ENCODE measurements around the gene GPATCH1. TPM values are rescaled to one million over a fixed set of nuclear protein-coding genes. Genes with fewer than 3 reads are reported as not detected.

GPATCH1 gene
- polyA plus RNA-seq, 1 donor from 2014 or later, result 11.5 TPM

DNA sequence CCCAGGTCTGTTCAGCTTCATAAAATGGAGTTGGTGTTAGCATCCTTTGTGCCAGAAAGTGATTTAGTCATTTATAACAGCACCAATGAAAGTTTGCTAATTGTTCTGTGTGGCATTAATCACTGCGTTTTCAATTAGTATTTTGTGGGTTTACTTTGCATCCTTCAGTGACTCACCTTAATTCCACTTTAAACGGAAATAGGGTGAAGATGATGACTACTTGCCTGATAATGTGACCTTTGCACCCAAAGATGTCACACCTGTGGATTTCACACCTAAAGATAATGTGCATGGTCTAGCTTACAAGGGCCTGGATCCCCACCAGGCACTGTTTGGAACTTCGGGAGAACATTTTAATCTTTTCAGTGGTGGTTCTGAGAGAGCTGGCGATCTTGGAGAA is 15.0 kb downstream of the GPATCH1 start:
- Histone ChIP-seq H3K9me3 (ENCODE audit: low read length) (no peaks in the 10 kb centered on the region), H3K27me3 (ENCODE audit: insufficient read depth, low read depth, low read length) (no peaks in the 10 kb centered on the region), H3K9me2 (ENCODE audit: insufficient read depth, low read length) (no peaks in the 10 kb centered on the region), H3K4me2 (ENCODE audit: low read length) (no peak overlapping the region), H3K4me3 (ENCODE audit: low read length) (no peak overlapping the region), H3K79me2 (replicated peaks; ENCODE audit: insufficient read depth, low read length) (no peaks in the 10 kb centered on the region), H4K20me1 (ENCODE audit: insufficient read depth) (no peaks in the 10 kb centered on the region), H3K9ac (ENCODE audit: low read length) (no peak overlapping the region), H3K36me3 (ENCODE audit: insufficient read depth, low read length) (peaks cover 4% of the 10 kb centered on the region), H3K27ac (ENCODE audit: low read length) (no peak overlapping the region), H2AFZ (ENCODE audit: low read depth, low read length) (no peak overlapping the region), H3F3A (ENCODE audit: insufficient read depth, low read length, poor library complexity, severe bottlenecking) (no peaks in the 10 kb centered on the region)
- TF ChIP-seq, protein P1, sequence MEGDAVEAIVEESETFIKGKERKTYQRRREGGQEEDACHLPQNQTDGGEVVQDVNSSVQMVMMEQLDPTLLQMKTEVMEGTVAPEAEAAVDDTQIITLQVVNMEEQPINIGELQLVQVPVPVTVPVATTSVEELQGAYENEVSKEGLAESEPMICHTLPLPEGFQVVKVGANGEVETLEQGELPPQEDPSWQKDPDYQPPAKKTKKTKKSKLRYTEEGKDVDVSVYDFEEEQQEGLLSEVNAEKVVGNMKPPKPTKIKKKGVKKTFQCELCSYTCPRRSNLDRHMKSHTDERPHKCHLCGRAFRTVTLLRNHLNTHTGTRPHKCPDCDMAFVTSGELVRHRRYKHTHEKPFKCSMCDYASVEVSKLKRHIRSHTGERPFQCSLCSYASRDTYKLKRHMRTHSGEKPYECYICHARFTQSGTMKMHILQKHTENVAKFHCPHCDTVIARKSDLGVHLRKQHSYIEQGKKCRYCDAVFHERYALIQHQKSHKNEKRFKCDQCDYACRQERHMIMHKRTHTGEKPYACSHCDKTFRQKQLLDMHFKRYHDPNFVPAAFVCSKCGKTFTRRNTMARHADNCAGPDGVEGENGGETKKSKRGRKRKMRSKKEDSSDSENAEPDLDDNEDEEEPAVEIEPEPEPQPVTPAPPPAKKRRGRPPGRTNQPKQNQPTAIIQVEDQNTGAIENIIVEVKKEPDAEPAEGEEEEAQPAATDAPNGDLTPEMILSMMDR (IDR thresholded peaks at IDR 0.05; ENCODE audit: poor library complexity, severe bottlenecking), result no peak
- TF ChIP-seq SMC3 (conservative IDR thresholded peaks at IDR 0.05; ENCODE audit: poor library complexity), result no peak
- TF ChIP-seq RAD21 (conservative IDR thresholded peaks at IDR 0.05), result no peak
- no peak for TF ChIP-seq EP300 (conservative IDR thresholded peaks at IDR 0.05; ENCODE audit: poor library complexity, severe bottlenecking)
- TF ChIP-seq, protein P2, sequence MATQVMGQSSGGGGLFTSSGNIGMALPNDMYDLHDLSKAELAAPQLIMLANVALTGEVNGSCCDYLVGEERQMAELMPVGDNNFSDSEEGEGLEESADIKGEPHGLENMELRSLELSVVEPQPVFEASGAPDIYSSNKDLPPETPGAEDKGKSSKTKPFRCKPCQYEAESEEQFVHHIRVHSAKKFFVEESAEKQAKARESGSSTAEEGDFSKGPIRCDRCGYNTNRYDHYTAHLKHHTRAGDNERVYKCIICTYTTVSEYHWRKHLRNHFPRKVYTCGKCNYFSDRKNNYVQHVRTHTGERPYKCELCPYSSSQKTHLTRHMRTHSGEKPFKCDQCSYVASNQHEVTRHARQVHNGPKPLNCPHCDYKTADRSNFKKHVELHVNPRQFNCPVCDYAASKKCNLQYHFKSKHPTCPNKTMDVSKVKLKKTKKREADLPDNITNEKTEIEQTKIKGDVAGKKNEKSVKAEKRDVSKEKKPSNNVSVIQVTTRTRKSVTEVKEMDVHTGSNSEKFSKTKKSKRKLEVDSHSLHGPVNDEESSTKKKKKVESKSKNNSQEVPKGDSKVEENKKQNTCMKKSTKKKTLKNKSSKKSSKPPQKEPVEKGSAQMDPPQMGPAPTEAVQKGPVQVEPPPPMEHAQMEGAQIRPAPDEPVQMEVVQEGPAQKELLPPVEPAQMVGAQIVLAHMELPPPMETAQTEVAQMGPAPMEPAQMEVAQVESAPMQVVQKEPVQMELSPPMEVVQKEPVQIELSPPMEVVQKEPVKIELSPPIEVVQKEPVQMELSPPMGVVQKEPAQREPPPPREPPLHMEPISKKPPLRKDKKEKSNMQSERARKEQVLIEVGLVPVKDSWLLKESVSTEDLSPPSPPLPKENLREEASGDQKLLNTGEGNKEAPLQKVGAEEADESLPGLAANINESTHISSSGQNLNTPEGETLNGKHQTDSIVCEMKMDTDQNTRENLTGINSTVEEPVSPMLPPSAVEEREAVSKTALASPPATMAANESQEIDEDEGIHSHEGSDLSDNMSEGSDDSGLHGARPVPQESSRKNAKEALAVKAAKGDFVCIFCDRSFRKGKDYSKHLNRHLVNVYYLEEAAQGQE (IDR thresholded peaks at IDR 0.05; ENCODE audit: borderline replicate concordance), result no peak
- TF ChIP-seq TAF1 (IDR thresholded peaks at IDR 0.05; ENCODE audit: low read depth), result no peak
- TF ChIP-seq POLR2AphosphoS5 (IDR thresholded peaks at IDR 0.05), result no peak
- TF ChIP-seq MXI1 (conservative IDR thresholded peaks at IDR 0.05; ENCODE audit: poor library complexity, severe bottlenecking), result no peak
- no peak for TF ChIP-seq EZH2 (IDR thresholded peaks at IDR 0.05; ENCODE audit: borderline replicate concordance, insufficient read depth, low read length, poor library complexity, severe bottlenecking)

DNA sequence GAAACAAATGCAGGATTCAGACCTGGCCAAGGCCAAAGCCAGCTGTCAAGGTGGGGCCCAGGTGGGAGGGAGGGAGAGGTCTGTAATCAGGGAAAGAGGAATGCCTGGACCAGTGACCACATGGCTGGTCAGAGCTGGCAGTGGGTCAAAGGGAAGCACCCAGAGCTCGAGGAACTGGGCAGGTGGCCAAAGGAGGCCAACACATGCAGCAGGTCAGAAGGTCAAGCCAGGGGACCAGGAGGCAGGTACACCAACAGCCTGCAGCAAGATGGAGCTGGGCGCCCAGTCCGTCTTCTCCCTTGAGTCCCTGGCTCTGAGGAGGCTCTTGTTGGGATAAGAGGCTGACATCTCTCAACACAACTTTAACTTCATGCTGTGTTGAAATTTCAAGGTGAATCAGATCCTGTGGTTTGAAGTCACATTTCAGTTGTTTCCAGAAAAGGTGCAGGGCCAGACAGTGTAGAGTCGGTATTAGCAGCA is 17.1 kb downstream of the GPATCH1 start:
- Histone ChIP-seq H3K36me3 (ENCODE audit: insufficient read depth, low read length) (peaks cover 4% of the 10 kb centered on the region), H3K9me2 (ENCODE audit: insufficient read depth, low read length) (no peaks in the 10 kb centered on the region), H3K4me3 (ENCODE audit: low read length) (no peak overlapping the region), H3F3A (ENCODE audit: insufficient read depth, low read length, poor library complexity, severe bottlenecking) (no peaks in the 10 kb centered on the region), H2AFZ (ENCODE audit: low read depth, low read length) (no peak overlapping the region), H3K4me2 (ENCODE audit: low read length) (no peak overlapping the region), H4K20me1 (ENCODE audit: insufficient read depth) (no peaks in the 10 kb centered on the region), H3K9ac (ENCODE audit: low read length) (no peak overlapping the region), H3K27ac (ENCODE audit: low read length) (no peak overlapping the region), H3K79me2 (replicated peaks; ENCODE audit: insufficient read depth, low read length) (no peaks in the 10 kb centered on the region), H3K9me3 (ENCODE audit: low read length) (no peaks in the 10 kb centered on the region), H3K27me3 (ENCODE audit: insufficient read depth, low read depth, low read length) (no peaks in the 10 kb centered on the region)
- TF ChIP-seq RAD21 (conservative IDR thresholded peaks at IDR 0.05) (no peak), EZH2 (IDR thresholded peaks at IDR 0.05; ENCODE audit: borderline replicate concordance, insufficient read depth, low read length, poor library complexity, severe bottlenecking) (no peak), SMC3 (conservative IDR thresholded peaks at IDR 0.05; ENCODE audit: poor library complexity) (no peak), POLR2AphosphoS5 (IDR thresholded peaks at IDR 0.05) (no peak), MXI1 (conservative IDR thresholded peaks at IDR 0.05; ENCODE audit: poor library complexity, severe bottlenecking) (no peak)
- TF ChIP-seq, protein P1 (IDR thresholded peaks at IDR 0.05; ENCODE audit: poor library complexity, severe bottlenecking), result no peak
- TF ChIP-seq, protein P2 (IDR thresholded peaks at IDR 0.05; ENCODE audit: borderline replicate concordance), result no peak
